ENCODE data around the gene RNF121. TPM values are rescaled to one million over a fixed set of nuclear protein-coding genes. Genes with fewer than 3 reads are reported as not detected.

RNF121 gene
- total and polyA plus RNA-seq, 2 of the 8 experiments (the other 6 are each of a cell fraction or from before 2014, with no cell fraction given): 39.7 to 51.6 TPM

DNA sequence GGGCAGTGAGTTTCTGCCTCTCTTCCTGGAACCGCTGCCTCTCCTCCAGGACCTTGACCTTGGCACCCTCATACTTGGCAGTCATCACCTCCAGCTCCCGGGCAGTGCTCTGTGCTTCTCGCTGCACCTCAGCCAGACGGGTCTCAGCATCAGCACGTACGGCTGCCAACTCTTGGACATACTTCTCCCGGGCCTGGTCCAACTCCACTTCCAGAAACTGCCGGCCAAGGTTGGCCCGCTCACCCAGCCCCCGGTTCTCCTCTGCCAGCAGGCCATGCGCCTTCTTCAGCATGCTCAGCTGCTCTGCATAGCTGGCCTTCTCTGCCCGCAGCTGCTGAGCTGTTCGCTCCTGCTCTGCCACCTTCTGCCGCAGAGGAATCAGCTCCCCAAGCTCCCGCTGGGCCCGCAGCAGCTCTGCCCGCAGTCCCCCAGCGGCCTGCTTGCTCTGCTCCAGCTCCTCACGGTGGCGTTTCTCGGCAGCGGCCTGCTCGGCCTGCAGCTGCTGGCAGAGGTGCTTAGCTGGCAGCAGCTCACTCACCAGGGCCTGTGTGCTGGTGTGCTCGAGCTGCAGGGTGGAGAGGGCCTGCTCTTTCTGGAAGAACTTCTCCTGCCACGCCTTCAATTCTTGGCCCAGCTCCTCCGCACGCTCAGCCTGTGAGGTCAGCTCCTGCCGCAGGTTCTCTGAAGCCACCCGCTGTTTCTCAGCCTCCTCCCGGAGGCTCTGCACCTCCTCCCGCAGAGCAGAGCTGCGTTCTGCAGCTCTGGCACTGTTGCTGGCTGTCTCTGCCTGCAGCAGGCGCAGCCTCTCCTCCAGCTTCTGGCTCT is 84.3 kb downstream of the RNF121 start (continued):
- TF ChIP-seq ATF2 (IDR thresholded peaks at IDR 0.05; ENCODE audit: low read length) (no peak), CHD7 (IDR thresholded peaks at IDR 0.05; ENCODE audit: insufficient replicate concordance, low read length) (no peak), RXRA (IDR thresholded peaks at IDR 0.05; ENCODE audit: insufficient read depth, low read depth, low read length) (no peak)
- TF ChIP-seq, protein P1, sequence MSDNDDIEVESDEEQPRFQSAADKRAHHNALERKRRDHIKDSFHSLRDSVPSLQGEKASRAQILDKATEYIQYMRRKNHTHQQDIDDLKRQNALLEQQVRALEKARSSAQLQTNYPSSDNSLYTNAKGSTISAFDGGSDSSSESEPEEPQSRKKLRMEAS (IDR thresholded peaks at IDR 0.05): no peak

All from H1 (cell line).